Right lobe of liver (tissue), 6 donors: ENCODE results near the gene ALOXE3. TPM values are rescaled to one million over a fixed set of nuclear protein-coding genes. Genes with fewer than 3 reads are reported as not detected.
"Not testable (repeated sequence)": the region's sequence is repeated elsewhere in the genome, so short reads cannot be mapped to it uniquely, and the experiment has no call there.

Experiments
- ATAC-seq, 4 donors: fragments of 200-7000 bp; cut with Tn5 transposase; one replicate each; pipeline ENCODE4 v1.9.1; 2020; ENCODE audit warnings: mild to moderate bottlenecking in 4 of 4, moderate library complexity in 4 of 4
- DNase-seq, 3 donors: peaks; one replicate each; pipeline ENCODE4 v3.0.0-alpha.2; 2020
- H3K27ac ChIP-seq, 3 donors: fragments of 200-600 bp; one replicate each; pipeline ENCODE4 v1.8.0; 2022
- H3K27me3 ChIP-seq, 2 donors: fragments of 200-600 bp; one replicate each; pipeline ENCODE4 v1.8.0; 2022
- H3K36me3 ChIP-seq, 4 donors: fragments of 200-600 bp; sonication (generic) in 1 of 4; one replicate each; pipeline versions ENCODE4 v1.5.1 to v1.8.0; 2017 to 2022; ENCODE audit warnings: control low read depth in 1 of 4
- H3K4me1 ChIP-seq, 4 donors: fragments of 200-600 bp; sonication (generic) in 1 of 4; one replicate each; pipeline versions ENCODE4 v1.5.1 to v1.8.0; 2017 to 2022; ENCODE audit warnings: control low read depth in 1 of 4
- H3K4me3 ChIP-seq, 3 donors: fragments of 200-600 bp; one replicate each; pipeline ENCODE4 v1.8.0; 2022
- H3K9me3 ChIP-seq, 4 donors: fragments of 200-600 bp; sonication (generic) in 1 of 4; one replicate each; pipeline versions ENCODE4 v1.5.1 to v1.8.0; 2017 to 2022; ENCODE audit warnings: control low read depth in 1 of 4
- POLR2A ChIP-seq: fragments of 450-650 bp; IDR thresholded peaks from one replicate; pipeline ENCODE4 v1.6.1; 2017; ENCODE audit warnings: antibody characterized with exemption, mild to moderate bottlenecking
- WGBS: methylation state at CpG from one replicate; pipeline ENCODE4 v1.1.6; 2018; ENCODE audit warnings: low coverage, low lambda C conversion rate; ENCODE audit not compliant: insufficient coverage; ENCODE audit errors: missing lambda C conversion rate; 5-methylcytosine and 5-hydroxymethylcytosine counted together
- intact Hi-C, 2 donors: fragments of 100-400 bp; cut with DNase I; formaldehyde crosslinking; loops; one replicate each; pipeline versions ENCODE4 v1.11.2 to v1.14.1; 2022
- total RNA-seq, 6 experiments: library from RNA; depleted of rRNA in 2 of 6; stranded (reverse); fragments of >200 nt in 2 of 6; fragmentation: NEBNext Ultra II Directional in 3 of 6; extraction: Animal tissue kit (Norgen Biotek cat#: 25700) in 3 of 6; gene quantifications; one replicate each; pipeline versions ENCODE4 v1.1.0 to v1.2.4, GENCODE V29; 2016 to 2023
- TF ChIP-seq, protein P1 (sequence below), 4 donors: fragments of 200-600 bp in 3 of 4; fragments of 450-650 bp in 1 of 4; IDR thresholded peaks; one replicate each; pipeline versions ENCODE4 v1.5.1 to v1.8.0; 2016 to 2022; ENCODE audit warnings: antibody characterized with exemption in 4 of 4, mild to moderate bottlenecking in 2 of 4
- donor health status: DM: no; HTN: yes; CAD: no.
- donor health status: DM: no; HTN: no; CAD: no.
- donor health status: DM: no; HTN: no; CAD: no.
- donor health status: DM: no; HTN: yes; CAD: no.
- donor health status: DM: no; HTN: yes; CAD: no.

ALOXE3 gene
- total RNA-seq, 6 experiments from 2014 or later = not detected

DNA sequence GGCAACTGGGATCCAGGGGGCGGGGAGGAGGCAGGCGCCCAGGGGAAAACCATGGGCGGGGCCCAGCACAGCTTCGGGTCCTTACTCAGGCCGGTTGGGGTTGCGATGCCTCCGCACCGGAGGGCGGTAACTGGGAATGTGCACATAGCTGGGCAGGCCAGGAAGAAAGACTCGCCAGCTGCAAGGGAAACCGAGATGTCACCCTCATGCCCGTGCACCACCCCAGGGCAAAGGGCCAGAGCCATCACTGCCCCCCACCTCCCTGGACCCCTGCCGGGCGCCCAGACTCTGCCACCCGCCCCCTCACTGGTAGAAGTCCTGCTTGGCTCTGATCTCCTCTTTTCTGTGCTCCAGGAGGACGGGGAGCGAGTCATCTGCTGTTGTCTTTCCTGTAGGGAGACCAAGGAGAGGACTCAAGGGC, 37.5 kb downstream of the ALOXE3 start:
- H3K27ac ChIP-seq = no peak overlapping the region

DNA sequence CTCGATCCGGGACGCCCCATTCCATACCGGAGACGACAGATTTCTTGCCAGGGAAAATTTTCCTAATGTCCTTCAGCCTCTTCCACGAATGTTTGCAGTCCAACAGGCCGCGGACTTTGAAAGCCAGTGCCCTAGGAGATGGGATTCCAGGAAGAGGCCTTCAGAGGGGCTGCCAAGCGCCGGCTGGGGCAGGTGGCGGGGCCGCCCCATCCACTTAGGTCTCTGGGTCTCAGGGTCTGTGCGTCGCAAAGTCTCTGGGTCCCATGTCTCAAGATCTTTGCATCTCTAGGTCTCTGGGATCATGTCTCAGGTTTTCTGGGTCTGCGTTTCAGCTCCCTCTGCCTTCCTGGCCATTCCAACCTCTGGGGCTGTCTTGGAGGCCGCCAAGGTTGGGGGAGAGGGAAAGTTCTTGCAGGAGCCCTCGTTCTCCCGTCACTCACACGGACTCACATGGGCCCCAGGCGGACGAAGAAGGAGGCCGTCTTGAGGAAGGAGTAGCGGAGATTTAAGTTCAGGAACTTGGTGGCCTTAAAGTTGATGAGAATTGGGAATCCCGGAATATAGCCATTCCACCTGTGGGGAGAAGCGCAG, 38.0 kb downstream of the ALOXE3 start:
- intact Hi-C loops = no loop called here
- Histone ChIP-seq H3K4me1 (peaks cover 0 to 11% (median 5%) of the 10 kb centered on the region in 4 donors), H3K27me3 (peaks cover 0 to 2% of the 10 kb centered on the region in 2 donors), H3K4me3 (peak overlapping the region in 2 of 3 donors; percentile 18 to 31), H3K36me3 (no peaks in the 10 kb centered on the region), H3K9me3 (no peaks in the 10 kb centered on the region), H3K27ac (no peak overlapping the region)
- DNase-seq = no peak
- peak in 1 of 4 donors; percentile 9 for ATAC-seq
- TF ChIP-seq POLR2A = no peak
- TF ChIP-seq, protein P1, sequence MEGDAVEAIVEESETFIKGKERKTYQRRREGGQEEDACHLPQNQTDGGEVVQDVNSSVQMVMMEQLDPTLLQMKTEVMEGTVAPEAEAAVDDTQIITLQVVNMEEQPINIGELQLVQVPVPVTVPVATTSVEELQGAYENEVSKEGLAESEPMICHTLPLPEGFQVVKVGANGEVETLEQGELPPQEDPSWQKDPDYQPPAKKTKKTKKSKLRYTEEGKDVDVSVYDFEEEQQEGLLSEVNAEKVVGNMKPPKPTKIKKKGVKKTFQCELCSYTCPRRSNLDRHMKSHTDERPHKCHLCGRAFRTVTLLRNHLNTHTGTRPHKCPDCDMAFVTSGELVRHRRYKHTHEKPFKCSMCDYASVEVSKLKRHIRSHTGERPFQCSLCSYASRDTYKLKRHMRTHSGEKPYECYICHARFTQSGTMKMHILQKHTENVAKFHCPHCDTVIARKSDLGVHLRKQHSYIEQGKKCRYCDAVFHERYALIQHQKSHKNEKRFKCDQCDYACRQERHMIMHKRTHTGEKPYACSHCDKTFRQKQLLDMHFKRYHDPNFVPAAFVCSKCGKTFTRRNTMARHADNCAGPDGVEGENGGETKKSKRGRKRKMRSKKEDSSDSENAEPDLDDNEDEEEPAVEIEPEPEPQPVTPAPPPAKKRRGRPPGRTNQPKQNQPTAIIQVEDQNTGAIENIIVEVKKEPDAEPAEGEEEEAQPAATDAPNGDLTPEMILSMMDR (IDR thresholded peaks at IDR 0.05) = peak in 3 of 4 donors; percentile 2 to 23 (median 4)
- WGBS = 15% methylated on average over 23 of the region's 25 CpGs

More for the DNA sequence above, 37.5 kb downstream of the ALOXE3 start:
- ATAC-seq = no peak
- Histone ChIP-seq H3K27me3 (no peaks in the 10 kb centered on the region), H3K36me3 (no peaks in the 10 kb centered on the region), H3K9me3 (no peaks in the 10 kb centered on the region), H3K4me3 (no peak overlapping the region), H3K4me1 (peaks cover 0 to 11% (median 5%) of the 10 kb centered on the region in 4 donors)
- no CpG with 5 or more reads among the region's 17 CpGs for WGBS
- TF ChIP-seq, protein P1 (IDR thresholded peaks at IDR 0.05) = no peak
- no peak for TF ChIP-seq POLR2A
- DNase-seq = no peak
- intact Hi-C loops = no loop called here

DNA sequence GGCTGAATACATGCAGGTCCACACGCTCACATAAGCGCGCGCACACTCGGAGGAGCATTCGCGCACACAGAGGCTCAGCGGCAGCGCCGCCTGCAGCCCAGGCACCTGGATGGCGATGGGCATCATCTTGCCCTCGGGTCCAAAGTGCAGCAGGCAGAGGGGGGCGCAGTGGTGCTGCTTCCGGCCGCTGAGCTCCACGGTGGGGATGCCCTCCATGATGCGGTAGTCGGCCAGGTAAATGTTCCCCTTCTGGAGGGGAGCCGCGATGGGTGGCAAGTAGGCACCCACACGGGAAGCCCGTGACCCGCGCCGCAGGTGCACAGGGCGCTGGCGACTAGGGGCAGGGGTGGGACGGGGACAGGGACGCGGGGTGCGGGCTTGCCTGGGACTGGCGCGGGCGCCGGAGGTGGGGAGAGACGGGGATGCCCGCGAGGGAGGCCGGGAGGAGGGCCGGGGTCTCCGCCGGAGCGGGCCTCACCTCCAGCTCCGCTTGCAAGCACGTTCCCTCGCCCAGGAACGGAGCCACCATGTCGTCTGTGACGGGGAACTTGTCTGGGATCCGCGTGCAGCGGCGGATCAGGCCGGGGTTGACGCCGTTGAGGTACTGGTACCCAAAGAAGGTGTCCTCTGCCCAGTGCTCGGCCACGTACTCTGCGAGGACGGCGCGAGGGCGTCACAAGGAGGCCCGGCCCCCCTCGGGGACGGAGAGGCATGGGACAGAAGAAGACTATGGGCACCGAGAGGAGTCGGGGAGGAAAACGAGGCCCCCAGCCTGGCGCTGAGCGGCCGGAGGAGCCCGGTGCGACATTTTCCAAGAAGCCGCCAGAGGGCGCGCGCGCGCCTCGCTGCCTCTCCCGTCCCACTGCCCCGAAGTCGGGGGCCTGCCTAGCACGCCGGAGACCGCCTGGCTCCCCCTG, 38.8 kb downstream of the ALOXE3 start:
- intact Hi-C loops = no loop called here
- peak; percentile 80 to 94 (median 92) for ATAC-seq
- peak overlapping the region; percentile 18 to 31 (median 20) for H3K4me3 ChIP-seq
- 8% methylated on average over 13 of the region's 87 CpGs for WGBS
- H3K4me1 ChIP-seq = peaks cover 0 to 11% (median 5%) of the 10 kb centered on the region in 4 donors
- no peak overlapping the region for H3K27ac ChIP-seq
- no peaks in the 10 kb centered on the region for H3K36me3 ChIP-seq
- H3K27me3 ChIP-seq = peaks cover 0 to 9% of the 10 kb centered on the region in 2 donors
- DNase-seq = peak; percentile 70 to 80 (median 73)
- no peaks in the 10 kb centered on the region for H3K9me3 ChIP-seq
- TF ChIP-seq, protein P1 (IDR thresholded peaks at IDR 0.05) = peak; percentile 65 to 95 (median 89)
- no peak for TF ChIP-seq POLR2A

DNA sequence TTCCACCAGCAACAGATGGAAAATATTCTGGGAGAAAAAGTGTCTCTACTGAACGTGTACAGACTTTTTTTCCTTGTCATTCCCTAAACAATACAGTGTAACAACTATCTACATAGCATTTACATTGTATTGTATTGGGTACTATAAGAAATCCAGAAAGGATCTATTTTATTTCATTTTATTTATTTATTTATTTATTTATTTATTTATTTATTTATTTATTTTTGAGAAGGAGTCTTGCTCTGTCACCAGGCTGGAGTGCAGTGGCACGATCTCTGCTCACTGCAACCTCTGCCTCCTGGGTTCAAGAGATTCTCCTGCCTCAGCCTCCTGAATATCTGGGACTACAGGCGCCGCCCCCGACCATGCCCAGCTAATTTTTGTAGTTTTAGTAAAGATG, 40.4 kb downstream of the ALOXE3 start:
- DNase-seq, H3K9me3 ChIP-seq, H3K36me3 ChIP-seq, ATAC-seq, H3K4me3 ChIP-seq, H3K27ac ChIP-seq, intact Hi-C loops: not testable (repeated sequence)
- peaks cover 7 to 11% of the 10 kb centered on the region in 2 donors for H3K27me3 ChIP-seq
- 74% methylated on average over 2 of the region's 5 CpGs for WGBS
- peaks cover 0 to 17% (median 5%) of the 10 kb centered on the region in 4 donors for H3K4me1 ChIP-seq
